Stimulated activated CD8-positive, alpha-beta memory T cell treated with anti-CD3 and anti-CD28 coated beads, Interleukin-12 subunit alpha, Interleukin-12 subunit beta, amount 100 ng/mL, for 24 hours (primary cell): ENCODE results near the gene ELMO1.

Source experiments
- DNase-seq: peaks from one replicate; pipeline ENCODE4 v3.0.0-alpha.2; 2020; ENCODE audit errors: extremely low read depth

The ELMO1 gene

GRCh38 chr7:37368540-37368939 lies 80.1 kb downstream of the ELMO1 start:
- no peak for DNase-seq

- DNase-seq, result no peak
Measured at GRCh38 chr7:37367010-37367409, 81.7 kb downstream of the ELMO1 start.

DNA sequence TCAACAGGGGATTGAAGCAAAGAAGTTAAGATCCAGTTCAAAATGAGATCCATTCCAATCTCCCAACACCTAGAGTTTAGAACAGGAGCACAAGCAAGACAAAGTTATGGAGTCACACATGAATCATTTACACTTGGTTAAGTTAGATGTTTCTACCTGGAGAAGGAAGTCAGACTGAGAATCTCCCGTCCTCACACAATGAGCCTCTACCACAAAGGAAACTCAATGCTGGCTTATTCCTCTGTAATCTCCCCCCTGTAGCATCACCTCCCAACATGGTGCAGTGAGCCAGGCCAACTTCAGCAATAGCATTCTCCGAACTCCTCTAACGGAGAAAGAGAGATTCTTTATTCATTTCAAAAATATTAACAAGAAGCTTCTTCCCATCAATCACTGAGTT lies 82.2 kb downstream of the ELMO1 start:
- no peak for DNase-seq

DNA sequence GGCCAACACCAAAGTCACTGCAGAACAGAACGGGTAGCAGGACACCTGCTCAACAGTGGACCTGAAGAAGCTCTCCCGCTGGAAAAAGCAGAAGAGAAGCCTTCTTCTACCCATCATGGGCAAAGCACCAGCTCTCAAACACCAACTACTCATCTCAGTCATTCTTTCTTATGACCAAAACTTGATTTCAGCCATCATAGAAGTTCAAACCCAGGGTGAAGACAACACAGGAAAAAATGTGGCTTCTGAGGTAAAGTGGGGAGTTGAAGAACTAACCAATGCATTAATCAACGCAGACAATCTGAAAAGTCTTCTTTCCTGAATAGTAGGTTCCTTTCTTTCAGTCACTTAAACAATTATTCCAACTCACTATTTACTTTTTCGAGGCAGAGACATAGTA lies 83.3 kb downstream of the ELMO1 start:
- DNase-seq, result no peak

- DNase-seq, result no peak
Measured at GRCh38 chr7:37364856-37365255, 83.8 kb downstream of the ELMO1 start.

DNA sequence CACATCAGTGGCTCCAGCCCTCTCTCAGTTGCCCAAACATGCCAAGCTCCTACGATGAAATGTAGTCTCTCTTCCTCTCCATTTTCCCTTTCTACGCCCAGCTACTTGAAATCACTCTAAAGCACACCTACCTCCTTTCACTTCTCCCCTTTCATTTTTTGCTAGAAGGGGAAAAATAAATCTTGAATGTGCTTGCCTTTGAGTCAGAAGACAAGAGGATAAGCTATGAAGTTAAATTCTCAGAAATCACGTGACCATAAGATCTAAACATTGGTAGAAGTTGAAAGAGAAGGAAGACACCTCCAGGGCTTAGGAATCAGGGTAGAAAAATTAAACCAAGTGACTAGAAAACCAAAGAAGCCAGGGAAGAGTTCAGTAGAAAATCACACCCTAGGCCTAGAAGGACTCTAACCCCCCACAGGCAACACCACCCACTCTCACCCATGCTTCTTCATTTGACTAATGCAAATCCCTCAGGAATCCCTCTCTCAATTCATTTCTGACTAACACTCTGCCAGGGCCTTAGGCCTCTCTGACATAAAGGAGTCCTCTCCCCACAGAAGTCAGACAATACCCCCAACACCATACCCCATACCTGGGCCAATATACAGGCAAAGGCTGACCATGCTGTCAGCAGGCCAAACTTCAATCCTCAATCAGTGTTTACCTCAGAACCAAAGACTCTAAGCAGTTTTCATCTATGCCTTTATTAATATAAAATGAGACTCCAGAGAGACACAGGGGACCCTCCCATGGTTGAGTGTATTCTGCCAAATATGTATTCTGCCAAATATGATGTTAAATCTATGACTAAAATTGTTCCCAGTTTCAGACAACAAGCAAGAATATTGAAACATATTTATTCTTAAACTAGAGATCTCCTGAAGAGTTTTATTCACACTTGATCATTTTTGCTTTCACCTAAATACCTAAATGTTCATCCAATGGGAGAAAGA lies 84.8 kb downstream of the ELMO1 start:
- DNase-seq, result no peak

DNA sequence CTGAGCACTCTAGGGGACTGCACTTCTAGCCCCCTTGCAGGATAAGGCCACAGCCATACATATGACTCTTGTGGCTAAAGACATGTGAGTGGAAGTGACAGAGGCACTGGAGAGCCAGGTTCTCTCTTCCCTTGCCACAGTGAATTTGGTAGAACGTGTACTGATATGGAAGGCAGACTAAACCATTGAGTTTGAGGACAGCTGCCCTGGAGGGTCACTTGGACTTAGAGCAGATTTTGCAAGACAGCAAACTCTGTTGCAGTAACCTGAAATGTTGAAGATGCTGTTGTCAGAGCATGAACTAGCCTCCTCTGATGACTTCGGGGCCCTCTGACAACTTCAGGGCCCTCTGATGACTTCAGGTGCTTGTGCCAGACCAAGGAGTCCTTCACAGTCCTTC lies 85.9 kb downstream of the ELMO1 start:
- no peak for DNase-seq

GRCh38 chr7:37360484-37360883 lies 88.2 kb downstream of the ELMO1 start:
- no peak for DNase-seq

DNA sequence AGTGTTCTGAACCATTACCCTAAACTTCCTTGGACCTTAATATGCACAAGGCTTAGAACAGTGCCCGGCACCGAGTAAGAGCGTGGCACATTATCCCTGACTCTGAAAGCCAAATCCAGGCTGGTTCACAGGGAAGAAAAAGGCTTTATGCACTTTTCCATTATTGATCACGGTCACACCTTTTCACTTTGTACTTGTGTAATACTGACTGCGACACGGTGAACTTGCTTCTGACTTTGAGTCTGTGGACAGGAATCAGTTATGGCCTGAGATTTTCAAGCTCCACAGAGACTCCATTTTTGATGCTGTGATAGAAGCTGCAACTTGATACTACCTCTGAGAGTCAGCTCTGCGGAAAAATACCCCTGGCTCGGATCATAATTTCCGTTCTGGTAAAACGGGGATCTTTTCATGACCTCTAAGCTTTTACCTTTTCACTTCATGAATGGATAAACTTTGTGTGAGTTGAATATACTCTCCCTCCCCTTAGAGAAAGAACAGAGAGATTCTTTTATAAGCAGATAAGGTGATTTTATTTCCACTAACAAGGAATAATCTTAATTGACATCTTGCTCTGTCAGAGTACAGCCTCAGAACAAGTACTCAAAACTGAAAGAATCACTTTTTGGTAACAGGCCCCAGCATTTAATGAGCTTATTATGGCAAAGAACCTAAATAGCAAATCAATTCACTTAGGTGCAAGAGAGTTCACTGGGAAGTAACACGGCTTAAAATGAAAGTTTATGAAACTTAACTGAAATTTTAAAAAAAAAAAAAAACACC lies 88.8 kb downstream of the ELMO1 start:
- DNase-seq, result no peak

- no peak for DNase-seq
Measured at GRCh38 chr7:37359180-37359579, 89.5 kb downstream of the ELMO1 start.

- DNase-seq, result no peak
Measured at GRCh38 chr7:37357637-37357996, 91.0 kb downstream of the ELMO1 start.

DNA sequence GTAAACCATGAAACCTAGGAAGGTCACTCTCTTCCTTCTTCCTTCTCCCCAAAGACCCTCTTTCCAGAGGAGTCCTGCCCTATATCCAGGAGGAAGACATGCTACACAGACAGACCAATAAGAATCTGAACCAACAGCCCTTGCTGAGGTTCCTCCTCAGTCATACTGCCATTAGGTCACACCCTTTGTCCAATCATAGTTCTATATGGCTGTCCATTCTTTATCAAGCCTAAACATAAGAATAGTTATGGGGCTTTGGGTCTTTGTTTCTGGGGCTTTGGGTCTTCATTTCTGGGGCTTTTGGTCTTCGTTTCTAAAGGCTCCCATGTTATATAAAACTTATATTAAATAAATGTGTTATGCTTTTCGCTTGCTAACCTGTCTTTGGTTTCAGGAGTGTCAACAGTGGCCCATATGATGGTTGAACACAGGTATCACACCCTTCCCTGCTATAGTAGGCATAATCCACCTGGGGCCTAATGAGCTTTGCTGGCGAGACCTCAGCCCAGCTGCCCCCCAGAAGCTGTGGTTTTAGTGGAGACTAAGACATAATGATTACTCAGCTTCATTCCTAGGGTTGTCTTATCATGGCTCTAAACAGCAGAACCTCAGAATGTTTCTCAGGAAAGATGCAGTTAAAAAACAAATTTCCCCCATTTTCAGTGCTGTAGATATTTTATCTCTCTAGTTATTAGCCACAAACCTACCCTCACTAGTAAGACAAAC lies 91.6 kb downstream of the ELMO1 start:
- DNase-seq, result no peak

DNA sequence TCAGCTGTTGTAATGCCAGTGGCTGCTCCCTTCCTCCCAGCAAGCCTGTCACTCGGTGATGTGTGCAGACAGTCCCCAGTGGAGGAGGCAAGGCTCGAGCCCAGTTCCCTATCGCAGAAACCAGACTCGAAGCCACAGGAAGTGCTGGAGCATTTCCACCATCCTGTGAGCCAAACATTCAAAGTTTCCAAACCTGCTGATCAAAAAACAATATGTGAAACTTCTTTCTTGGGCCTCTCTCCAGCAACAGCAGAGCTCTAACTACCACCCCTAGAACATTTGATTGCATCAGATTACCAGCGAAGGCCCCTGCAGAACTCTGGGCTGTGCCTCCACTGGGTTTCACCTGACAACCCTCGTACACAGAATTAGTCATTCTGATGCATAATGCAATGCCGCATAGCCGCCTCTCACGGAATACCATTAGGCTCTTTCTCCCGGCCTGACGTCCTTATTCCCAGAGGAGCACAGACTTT lies 94.0 kb downstream of the ELMO1 start:
- DNase-seq, result no peak

DNA sequence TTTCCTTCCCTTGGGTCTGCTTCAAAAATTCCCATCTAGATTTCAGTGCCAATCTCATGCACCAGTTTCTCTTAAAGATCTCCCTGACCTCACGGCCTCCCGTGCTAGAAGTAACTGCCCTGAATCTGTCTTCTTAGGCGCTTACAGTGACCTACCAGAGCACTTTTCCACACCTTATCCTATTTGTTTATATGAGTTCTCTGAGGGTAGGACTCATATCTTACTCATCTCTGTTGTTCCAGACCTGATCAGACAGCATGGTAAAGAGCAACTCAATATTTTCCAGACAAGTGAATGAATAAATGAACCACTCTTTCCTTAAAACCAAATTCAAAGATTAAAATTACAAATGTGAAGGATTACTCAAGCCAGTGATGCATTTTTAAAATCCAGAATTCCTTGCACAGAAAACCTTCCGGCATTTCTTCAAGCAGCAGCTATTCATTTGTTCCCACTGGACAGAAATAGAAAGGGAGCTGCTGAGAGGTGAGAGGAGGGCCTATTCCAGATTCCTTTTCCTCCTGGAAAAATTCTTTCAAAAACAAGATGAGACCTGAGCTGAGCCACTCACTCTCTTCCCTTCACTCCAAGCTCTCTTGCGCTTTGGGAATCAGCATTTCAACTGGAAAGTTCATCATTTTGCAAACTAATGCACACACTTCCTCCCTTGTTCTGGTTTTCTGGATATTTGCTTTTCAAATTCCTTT lies 94.6 kb downstream of the ELMO1 start:
- DNase-seq, result no peak

DNA sequence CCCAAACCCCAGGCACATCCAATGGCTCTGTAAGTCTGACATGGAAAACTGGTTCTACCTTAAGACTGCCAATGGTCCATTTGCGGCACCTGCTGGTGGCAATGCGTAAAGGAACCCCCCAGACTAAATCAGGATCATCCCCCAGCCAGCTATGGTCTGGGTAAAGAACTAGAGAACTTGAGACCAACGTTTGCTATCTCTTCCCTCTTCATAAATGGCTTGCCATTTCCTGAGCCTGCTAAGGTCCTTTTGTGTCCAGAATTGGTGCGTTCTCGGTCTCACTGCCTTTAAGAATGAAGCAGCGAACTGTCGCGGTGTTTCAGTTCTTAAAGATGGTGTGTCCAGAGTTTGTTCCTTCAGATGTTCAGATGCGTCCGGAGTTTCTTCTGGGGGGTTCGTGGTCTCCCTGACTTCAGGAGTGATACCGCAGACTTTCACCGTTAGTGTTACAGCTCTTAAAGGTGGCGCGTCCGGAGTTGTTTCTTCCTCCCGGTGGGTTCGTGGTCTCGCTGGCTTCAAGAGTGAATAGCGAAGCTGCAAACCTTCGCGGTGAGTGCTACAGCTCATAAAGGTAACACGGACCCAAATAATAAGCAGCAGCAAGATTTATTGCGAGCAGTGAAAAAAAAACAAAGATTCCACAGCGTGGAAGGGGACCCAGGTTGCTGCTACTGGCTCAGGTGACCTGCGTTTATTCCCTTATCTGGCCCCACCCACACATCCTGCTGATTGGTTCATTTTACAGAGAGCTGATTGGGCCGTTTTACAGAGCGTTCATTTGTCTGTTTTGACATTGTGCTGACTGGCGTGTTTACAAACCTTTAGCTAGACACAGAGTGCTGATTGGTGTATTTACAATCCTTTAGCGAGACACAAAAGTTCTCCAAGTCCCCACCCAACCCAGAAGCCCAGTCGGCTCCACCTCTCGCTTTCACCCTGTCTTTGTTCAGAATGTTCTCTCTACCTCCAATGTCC lies 95.4 kb downstream of the ELMO1 start:
- DNase-seq, result no peak

- no peak for DNase-seq
Measured at GRCh38 chr7:37352251-37352880, 96.3 kb downstream of the ELMO1 start.

GRCh38 chr7:37351716-37352115 lies 96.9 kb downstream of the ELMO1 start:
- DNase-seq, result no peak

DNA sequence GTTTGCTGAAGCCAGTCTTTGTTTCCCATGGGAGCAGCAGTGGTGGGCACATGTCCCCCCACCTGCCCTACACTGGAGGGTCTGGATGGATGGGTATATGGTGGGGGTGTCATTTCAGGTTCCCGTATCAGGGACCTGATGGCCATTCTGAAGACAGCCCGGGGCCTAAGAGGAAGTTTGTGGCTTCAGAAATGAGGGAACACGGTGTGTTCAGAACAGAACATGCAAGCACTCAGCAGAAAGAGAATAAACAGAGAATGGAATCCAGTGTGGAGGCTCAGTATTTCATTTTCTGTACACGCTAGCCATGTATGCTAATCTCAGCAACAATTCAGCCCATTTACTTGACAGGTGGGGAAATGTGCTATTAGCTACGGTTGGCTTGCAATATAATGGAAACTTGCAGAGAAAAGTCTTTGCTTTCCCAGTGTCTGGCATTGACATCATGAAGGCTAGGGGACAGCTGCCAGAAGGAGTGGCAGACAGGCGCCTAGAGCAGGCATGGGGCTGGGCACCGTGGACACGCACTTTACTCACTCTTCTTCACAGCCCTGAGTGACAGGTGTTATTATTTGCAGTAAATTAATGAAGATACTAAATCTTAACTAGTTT lies 98.6 kb downstream of the ELMO1 start:
- no peak for DNase-seq

DNA sequence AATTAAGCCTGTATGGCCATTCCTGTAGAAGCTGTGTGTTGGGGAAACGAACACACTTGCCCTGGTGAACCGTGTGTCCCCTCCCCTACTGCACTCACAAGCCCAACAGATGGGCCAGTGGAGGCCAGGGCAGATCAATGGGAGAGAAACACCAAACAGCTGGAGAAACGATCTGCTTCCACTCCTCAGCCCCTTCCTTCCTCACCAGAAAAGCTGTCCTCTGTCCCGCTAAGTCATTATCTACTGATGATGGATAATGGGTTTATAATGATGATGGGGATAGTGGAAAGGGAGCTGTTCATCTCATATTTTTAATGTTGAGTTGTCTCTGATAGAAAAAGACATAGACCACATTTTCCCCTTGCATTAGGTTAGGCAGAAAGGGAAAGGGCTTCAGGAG lies 99.7 kb downstream of the ELMO1 start:
- no peak for DNase-seq
